Erythroblast (primary cell): ENCODE measurements around the gene SLC29A3.

Experiments
- GATA1 ChIP-seq: IDR thresholded peaks from 2 replicates; pipeline ENCODE4 v1.6.1; 2011; ENCODE audit warnings: low read depth, mild to moderate bottlenecking, control low read depth, low read length, moderate library complexity
- POLR2A ChIP-seq: IDR thresholded peaks from 2 replicates; pipeline ENCODE4 v1.6.1; 2011; ENCODE audit warnings: mild to moderate bottlenecking, low read length

DNA sequence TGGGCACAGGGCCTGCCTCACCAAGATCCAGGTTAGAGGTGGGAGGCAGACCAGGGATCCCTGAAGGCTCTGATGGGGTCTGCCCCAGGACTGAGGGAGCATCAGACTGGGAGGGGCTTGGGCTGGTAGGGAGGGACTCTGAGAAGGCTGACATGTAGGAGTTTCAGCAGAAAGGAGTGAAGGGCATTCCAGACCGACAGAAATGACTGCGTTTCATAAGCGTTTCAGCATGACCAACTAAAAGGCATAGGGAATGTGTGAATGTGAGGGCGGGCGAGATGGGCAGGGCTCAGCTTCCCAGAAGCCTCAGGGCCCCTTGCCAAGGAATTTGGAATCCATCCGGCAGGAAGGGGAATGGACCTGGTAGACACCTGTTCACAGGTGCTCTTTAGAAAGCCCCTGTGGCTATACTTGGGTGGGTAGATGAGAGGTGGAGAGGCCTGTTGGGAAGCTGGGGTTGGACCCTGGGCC lies 24.9 kb upstream of the SLC29A3 start:
- TF ChIP-seq POLR2A, result no peak
- TF ChIP-seq GATA1, result no peak
